Sciatic nerve (tissue), 2 donors: ENCODE measurements around the gene SNRPD2. TPM values are rescaled to one million over a fixed set of nuclear protein-coding genes. Genes with fewer than 3 reads are reported as not detected.

ENCODE experiments used
- ATAC-seq: fragments of 200-7000 bp; cut with Tn5 transposase; one replicate; pipeline ENCODE4 v1.9.1; 2020; ENCODE audit warnings: mild to moderate bottlenecking, moderate library complexity
- DNase-seq: peaks from one replicate; pipeline ENCODE4 v3.0.0-alpha.2; 2020; ENCODE audit warnings: low spot score
- intact Hi-C: fragments of 100-400 bp; cut with DNase I; formaldehyde crosslinking; loops from one replicate; pipeline ENCODE4 v1.14.2; 2022
- total RNA-seq: library from RNA; stranded (reverse); fragmentation: NEBNext Ultra II Directional; extraction: Animal tissue kit (Norgen Biotek cat#: 25700); gene quantifications from one replicate; pipeline ENCODE4 v1.2.1, GENCODE V29; 2021
- donor health status: DM: no; HTN: no; CAD: no.
- donor health status: DM: no; HTN: no; CAD: no.

Gene SNRPD2
- total RNA-seq, 1 donor from 2014 or later, result 209 TPM

- DNase-seq (no peak), ATAC-seq (peak; percentile 18)
- intact Hi-C loops, result no loop called here
Observed at GRCh38 chr19:45667620-45668341, 24.0 kb downstream of the SNRPD2 start, which contains the start of gene GIPR. TSS of gene GIPR (plus strand) at chr19:45668221. CDS start at chr19:45669521, 1,300 bp downstream.

DNA sequence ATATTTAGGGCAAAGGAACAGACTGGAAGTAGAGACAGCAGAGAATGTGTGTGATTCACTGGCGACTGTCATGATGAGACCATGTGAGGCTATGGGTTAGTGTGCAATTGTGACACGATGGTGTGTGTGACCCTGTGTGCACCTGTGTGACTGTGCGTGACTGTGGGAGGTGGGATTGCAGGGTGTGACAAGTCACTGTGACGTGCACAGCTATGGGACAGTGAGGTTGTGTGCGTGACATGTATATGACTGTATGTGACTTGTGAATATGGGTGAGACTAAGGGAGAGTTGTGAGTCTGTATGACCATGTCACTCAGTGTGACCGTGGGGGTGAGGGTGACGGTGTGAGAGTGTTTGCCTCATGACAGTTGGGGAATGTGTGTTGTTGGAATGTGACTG, 27.2 kb downstream of the SNRPD2 start:
- DNase-seq, result no peak
- intact Hi-C loops, result loop anchor here (5.0 kb wide), 1 partner anchor 1703 kb away; no protein-coding TSS in a partner anchor
- no peak for ATAC-seq

DNA sequence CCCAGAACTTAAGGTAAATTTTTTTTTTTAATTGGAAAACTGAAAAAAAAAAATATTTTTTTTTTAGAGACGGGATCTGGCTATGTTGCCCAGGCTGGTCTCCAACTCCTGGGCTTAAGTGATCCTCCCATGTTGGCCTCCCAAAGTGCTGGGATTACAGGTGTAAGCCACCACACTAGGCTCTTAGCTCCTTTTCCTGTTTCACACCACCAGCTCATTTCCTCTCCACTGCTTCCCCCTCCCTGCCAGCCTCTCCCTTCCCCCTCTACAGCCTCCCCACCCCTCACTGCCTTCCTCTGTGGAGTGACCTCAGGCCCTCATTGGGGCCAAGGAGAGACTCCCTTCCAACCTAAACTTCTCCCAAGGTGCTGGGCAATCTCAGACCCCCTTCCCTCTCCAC, 28.0 kb downstream of the SNRPD2 start:
- intact Hi-C loops, result loop anchor here (5.0 kb wide), 1 partner anchor 1704 kb away; no protein-coding TSS in a partner anchor
- DNase-seq (no peak), ATAC-seq (no peak)

DNA sequence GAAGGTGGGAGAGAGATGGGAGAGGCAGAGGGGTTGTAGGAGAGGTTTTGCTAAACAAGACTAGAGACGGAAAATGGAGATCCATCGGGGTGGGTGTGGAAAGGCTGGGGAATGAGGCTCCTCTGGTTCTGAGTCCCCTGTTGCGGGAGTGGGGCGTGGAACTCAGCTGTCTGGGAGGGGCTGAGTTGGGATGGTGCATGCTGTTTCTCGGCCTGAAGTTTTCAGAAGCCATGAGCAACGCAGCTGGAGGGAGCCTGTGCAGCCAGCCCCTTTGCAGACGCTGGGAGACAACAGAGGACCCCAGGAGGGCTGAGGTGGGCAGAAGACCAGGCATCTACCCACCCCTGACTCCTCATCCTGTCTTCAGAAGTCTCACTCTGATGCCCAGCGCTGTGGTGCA, 31.1 kb downstream of the SNRPD2 start:
- DNase-seq, result no peak
- no peak for ATAC-seq
- intact Hi-C loops, result loop anchor here (5.0 kb wide), 1 partner anchor 1707 kb away; no protein-coding TSS in a partner anchor

DNA sequence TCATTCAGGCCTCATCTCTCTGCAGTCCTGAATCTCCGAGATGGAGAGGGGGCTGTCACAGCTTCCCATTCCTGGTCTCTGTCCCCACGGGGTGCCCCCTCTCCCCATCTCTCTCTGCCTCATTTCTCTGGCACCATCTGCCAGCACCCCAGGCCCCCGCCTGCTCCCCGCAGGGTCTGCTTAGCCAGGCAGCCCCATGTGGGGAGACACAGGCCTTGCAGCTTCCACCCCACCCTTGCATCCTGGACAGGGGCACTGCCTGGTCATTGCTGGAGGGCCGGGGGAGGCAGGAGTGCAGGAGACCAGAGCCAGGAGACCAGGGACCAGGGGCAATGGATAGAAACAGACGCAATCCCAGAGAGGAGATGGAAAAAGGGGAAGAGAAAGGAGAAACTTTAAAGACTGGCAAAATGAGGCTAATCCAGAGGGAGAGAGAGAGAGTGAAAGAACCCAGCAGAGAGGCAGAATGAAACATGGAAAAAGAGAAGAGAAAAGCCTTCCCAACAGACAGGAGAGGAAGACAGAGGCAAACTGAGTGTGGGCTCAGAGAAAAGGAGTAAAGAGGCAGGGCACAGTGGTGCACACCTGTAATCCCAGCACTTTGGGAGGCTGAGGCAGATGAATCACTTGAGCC, 32.5 kb downstream of the SNRPD2 start:
- ATAC-seq, result no peak
- intact Hi-C loops, result no loop called here

GRCh38 chr19:45657520-45658167, 34.1 kb downstream of the SNRPD2 start:
- intact Hi-C loops, result no loop called here
- ATAC-seq (no peak), DNase-seq (no peak)

More for the DNA sequence above, 32.5 kb downstream of the SNRPD2 start:
- DNase-seq, result no peak

DNA sequence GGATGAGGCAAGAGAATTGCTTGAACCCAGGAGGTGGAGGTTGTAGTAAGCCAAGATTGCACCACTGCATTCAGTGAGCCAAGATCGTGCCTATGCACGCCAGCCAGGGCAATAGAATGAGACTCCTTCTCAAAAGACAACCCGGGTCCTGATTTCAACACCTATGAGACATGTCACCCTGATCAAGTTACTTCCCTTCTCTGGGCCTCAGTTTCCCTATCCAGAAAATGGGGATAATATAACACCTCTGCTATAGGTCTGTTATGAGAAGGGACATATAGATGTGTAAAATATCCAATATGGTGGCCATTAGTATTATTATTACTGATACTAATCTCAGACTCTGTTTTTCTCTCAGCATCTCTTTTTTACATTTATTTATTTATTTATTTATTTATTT, 36.7 kb downstream of the SNRPD2 start:
- DNase-seq, result no peak
- intact Hi-C loops, result no loop called here

DNA sequence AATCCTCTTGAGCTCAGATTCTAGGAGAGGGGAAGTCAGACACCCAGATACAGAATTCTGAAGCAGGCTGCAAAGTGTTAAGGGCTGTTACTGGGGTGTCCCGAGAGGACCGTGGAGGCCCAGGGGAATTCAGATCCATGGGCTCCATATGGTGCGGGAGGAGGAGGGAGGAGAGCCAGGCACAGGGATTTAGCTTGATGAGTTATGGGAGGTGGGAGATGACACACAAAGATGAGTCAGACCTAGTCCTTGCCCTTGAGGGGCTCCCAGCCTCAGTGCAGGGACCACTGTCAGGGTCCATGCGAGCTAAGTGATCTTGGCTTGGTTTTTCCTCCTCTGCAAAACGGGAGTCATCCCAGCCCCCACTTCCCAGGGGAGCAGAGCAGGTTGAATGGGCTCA, 38.1 kb downstream of the SNRPD2 start:
- ATAC-seq, result no peak
- DNase-seq, result no peak
- intact Hi-C loops, result no loop called here

More for the DNA sequence above, 36.7 kb downstream of the SNRPD2 start:
- no peak for ATAC-seq

- no peak for DNase-seq
- intact Hi-C loops, result no loop called here
- no peak for ATAC-seq
Observed at GRCh38 chr19:45650722-45651121, 41.0 kb downstream of the SNRPD2 start.

GRCh38 chr19:45646345-45646698, 45.4 kb downstream of the SNRPD2 start:
- no peak for ATAC-seq
- no peak for DNase-seq
- intact Hi-C loops, result no loop called here

DNA sequence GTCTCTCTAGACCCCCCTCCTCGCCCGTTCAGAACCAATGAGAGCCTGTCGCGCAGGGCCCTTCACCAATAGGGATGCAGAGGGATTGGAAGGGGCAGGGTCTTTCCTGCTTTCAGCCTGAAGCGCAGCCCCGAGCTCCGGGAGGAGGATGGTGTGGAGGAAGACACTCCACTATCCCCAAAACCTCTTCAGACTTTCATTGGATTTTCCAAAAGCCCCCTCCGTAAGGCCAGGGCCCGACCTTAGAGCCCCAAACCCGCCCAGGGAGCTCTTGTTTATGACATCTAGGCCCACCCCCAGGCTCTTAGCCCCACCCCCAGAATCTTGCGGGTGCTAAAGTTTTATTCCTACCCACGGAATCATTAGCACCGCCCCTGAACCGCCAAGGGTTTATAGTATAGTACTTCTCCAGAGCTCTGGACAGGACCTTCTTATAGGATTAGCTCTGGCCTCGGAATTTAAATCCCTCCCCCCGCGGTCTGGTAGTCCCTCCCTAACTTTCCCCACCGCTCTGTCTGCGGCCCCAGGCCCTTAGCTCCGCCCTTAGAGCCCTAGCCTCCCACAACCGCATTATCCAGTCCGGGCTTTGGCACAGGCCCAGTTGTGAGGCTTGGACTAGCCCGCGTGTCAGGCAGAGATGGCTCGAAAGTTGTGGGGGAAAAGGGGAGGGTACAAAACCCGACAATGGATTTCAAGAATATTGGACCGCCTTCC, 46.0 kb downstream of the SNRPD2 start:
- intact Hi-C loops, result no loop called here
- DNase-seq, result peak; percentile 75

GRCh38 chr19:45645068-45645630, 46.6 kb downstream of the SNRPD2 start:
- ATAC-seq (no peak), DNase-seq (no peak)
- intact Hi-C loops, result no loop called here

More for the DNA sequence above, 46.0 kb downstream of the SNRPD2 start:
- peak; percentile 56 for ATAC-seq

DNA sequence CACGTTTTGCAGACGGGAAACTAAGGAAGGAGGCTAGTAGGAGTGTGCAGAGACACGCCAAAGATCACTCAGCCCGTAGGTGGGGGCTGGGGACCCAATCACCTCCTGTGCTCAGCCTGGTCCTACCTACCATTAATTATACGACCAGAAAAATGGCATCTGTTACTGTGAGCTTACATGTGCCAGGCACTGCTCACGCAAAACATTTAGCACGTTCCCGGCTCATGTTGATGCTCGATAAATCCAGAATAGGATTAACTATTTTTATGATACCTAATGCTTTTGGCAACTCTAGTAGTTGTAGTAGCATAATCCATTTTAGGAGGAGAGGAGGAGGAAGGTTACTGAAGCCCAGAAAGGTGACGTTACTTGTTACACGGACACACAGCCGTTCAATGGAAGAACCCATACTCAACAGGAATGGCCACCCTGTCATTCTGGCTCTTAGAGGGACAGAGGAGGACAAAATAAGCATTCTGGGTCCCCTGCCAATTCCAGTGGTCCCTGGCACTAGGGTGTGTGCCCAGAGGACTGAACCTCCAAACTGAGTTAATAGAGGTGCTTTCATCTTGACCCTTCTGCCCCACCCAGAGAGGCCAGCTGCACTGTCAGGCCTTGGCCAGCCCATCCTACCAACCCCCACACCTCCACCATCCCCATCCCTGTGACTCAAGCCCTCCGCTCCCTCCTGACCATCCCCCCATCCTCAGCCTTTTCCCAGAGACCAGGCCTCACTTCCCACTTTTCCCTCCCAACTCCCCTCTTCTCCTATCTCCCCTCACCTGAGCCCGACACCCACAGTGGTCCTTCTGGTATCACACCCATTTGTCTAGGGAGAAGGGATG, 47.6 kb downstream of the SNRPD2 start:
- intact Hi-C loops, result loop anchor here (5.0 kb wide), 1 partner anchor 122 kb away; no protein-coding TSS in a partner anchor
- ATAC-seq (no peak), DNase-seq (no peak)

DNA sequence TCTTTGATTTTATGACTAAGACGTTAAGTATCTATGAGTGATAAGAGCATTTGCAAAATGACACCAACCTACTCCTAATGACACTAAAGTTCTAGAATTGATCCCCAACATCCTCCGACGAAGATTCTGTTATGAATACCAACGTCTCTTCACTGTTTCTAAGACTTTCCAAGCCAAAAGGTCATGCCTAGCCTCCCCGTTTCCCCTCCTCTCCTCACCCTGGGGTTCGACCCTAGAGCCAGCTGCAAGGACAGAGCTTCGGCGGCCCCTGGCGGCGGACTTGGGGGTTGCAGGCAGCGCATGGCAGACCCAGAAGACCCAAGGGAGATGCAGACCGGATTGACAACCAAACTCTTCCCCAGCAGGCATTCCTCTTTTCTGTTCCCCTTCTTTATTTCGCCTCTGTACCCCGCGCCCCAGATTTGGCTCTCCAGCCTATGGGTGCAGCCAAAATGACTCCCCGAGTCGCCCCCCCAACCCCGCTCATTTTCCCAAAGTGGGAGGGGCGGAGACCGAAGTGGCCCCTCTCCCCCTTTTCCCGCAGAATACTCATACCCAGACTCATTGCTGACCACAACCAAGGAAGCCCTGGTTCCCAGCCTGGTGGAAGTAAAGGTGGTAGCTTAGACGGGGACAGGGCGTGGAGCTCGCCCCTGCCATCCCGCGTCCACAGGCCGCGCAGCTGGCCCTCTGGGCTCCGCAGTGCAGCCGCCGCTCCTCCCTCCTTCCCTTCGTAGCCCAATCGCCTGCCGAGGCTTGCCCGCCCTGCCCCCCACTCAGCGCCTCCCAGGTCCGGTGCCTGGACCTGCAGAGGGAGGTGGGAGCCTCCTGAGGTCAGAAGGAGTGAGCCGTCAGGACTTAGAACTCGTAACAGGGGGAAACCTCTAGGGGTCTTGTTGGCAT, 48.5 kb downstream of the SNRPD2 start:
- intact Hi-C loops, result loop anchor here (5.0 kb wide), 1 partner anchor 121 kb away; no protein-coding TSS in a partner anchor
- ATAC-seq (peak; percentile 73), DNase-seq (peak; percentile 90)

GRCh38 chr19:45641274-45642105, 50.3 kb downstream of the SNRPD2 start:
- peak; percentile 36 for ATAC-seq
- intact Hi-C loops, result loop anchor here (5.0 kb wide), 1 partner anchor 119 kb away; no protein-coding TSS in a partner anchor
- DNase-seq, result peak; percentile 81

DNA sequence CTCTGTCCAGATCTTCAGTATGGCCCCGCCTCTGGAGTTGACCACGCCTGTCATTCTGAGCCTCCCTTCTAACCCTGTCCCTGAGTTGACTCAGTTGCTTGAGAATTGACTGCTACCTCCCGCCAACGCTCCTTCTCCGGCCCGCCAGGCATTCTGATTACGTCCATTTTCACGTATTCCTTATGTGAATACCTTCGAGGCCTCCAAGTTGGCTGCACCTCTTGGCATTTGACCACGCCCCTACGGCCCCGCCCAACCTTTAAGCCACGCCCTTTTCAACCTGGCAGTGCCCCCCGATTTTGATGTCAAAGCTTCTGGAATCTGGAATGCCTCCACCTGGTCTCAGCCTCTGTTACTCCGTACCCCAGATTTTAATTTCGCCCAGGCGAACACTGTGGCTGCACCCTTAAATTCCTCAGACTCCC, 50.9 kb downstream of the SNRPD2 start:
- ATAC-seq, result no peak
- DNase-seq, result peak; percentile 68
- intact Hi-C loops, result loop anchor here (5.0 kb wide), 1 partner anchor 119 kb away; no protein-coding TSS in a partner anchor
